ENCODE results near the gene AGBL4.

DNA sequence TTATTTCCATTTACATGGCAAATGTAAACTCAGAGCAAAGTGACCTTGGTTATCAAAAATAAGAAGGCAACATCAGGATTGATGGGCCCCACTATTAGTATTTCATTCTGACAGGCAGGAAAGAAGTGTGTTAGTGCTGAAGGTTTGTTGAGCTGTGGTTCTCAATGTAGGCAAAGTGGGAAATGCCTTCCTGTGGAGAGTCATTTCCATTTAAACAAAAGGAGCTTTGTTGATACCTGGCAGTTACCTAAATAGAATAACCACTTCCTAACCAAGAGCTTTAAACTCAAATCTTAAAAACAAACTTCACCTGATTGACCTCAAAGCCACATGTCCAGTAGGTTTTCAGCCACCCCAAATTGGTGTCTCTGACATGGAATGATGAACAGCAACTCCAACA, 667.2 kb downstream of the AGBL4 start:
- no peak for TF ChIP-seq POLR2A (IDR thresholded peaks at IDR 0.05)
- TF ChIP-seq, protein P1, sequence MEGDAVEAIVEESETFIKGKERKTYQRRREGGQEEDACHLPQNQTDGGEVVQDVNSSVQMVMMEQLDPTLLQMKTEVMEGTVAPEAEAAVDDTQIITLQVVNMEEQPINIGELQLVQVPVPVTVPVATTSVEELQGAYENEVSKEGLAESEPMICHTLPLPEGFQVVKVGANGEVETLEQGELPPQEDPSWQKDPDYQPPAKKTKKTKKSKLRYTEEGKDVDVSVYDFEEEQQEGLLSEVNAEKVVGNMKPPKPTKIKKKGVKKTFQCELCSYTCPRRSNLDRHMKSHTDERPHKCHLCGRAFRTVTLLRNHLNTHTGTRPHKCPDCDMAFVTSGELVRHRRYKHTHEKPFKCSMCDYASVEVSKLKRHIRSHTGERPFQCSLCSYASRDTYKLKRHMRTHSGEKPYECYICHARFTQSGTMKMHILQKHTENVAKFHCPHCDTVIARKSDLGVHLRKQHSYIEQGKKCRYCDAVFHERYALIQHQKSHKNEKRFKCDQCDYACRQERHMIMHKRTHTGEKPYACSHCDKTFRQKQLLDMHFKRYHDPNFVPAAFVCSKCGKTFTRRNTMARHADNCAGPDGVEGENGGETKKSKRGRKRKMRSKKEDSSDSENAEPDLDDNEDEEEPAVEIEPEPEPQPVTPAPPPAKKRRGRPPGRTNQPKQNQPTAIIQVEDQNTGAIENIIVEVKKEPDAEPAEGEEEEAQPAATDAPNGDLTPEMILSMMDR (IDR thresholded peaks at IDR 0.05): no peak
